ENCODE measurements around the gene KRTAP4-12.
"Not testable (repeated sequence)": the region's sequence is repeated elsewhere in the genome, so short reads cannot be mapped to it uniquely, and the experiment has no call there.

The KRTAP4-12 gene

DNA sequence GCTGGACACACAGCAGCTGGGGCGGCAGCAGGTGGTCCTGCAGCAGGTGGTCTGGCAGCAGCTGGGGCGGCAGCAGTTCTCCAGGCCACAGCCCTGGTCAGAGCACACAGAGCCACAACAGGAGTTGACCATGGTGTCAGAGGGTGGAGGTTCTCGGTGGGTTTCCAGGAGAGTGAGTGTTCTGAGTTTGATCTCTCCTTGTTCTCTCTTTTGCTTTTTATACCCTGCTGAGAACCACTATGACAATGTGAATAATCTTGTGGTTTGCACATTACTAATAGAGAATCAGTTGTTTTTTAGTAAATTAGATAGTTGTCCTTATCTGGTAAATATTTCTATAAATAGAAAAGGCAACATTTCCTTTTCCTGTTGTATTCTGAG lies at the start of gene KRTAP4-12:
Gene KRTAP4-12, minus strand, starts transcription at position 192 of the 381 bp plus-strand sequence. Its CDS starts 60 bp downstream, at position 132.
- H3K36me3 ChIP-seq (replicated peaks); H3K4me1 ChIP-seq; H3K27me3 ChIP-seq (ENCODE audit: low read depth); H3K9me3 ChIP-seq; in situ Hi-C loops (cut with MboI; ENCODE audit: low sequenced_read_pairs); H3K4me3 ChIP-seq; DNase-seq (ENCODE audit: low spot score in 2 of 2): not testable (repeated sequence)

- Histone ChIP-seq H3K27me3 (ENCODE audit: low read depth) (peaks cover under 1% of the 10 kb centered on the region; the same call in 1 of the 2 replicates), H3K36me3 (replicated peaks) (no peaks in the 10 kb centered on the region), H3K4me3 (no peak overlapping the region), H3K4me1 (no peaks in the 10 kb centered on the region), H3K9me3 (no peaks in the 10 kb centered on the region)
- in situ Hi-C loops (cut with MboI; ENCODE audit: low sequenced_read_pairs): no loop called here
- DNase-seq (ENCODE audit: low spot score in 2 of 2): no peak
Measured at GRCh38 chr17:41171886-41172285, 47.9 kb upstream of the KRTAP4-12 start.

DNA sequence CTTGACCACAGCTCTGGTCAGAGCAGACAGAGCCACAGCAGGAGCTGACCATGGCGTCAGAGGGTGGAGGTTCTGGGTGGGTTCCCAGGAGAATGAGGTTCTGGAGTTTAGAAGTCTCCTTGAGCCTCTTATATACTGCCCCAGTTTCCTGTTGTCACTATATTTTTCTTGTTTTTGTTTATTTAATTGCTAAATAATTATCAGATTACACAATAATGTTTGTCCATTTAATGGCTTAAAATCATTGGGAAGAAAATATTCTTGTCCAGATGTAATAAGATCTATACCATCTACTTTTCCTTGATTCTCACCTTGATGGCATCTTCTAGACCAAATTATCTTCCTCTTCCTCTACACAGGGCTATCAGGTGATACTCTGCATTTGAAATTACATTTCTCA lies 44.1 kb upstream of the KRTAP4-12 start, which contains the start of gene KRTAP4-3:
Gene KRTAP4-3, minus strand, starts transcription at position 101 of the 400 bp plus-strand sequence. Its CDS starts 49 bp downstream, at position 52.
- H3K36me3 ChIP-seq (replicated peaks): no peaks in the 10 kb centered on the region
- no peaks in the 10 kb centered on the region for H3K27me3 ChIP-seq (ENCODE audit: low read depth)
- DNase-seq (ENCODE audit: low spot score in 2 of 2): no peak
- H3K4me3 ChIP-seq: no peak within 1 kb of the TSS
- in situ Hi-C loops (cut with MboI; ENCODE audit: low sequenced_read_pairs): no loop called here
- no peaks in the 10 kb centered on the region for H3K4me1 ChIP-seq
- no peaks in the 10 kb centered on the region for H3K9me3 ChIP-seq

DNA sequence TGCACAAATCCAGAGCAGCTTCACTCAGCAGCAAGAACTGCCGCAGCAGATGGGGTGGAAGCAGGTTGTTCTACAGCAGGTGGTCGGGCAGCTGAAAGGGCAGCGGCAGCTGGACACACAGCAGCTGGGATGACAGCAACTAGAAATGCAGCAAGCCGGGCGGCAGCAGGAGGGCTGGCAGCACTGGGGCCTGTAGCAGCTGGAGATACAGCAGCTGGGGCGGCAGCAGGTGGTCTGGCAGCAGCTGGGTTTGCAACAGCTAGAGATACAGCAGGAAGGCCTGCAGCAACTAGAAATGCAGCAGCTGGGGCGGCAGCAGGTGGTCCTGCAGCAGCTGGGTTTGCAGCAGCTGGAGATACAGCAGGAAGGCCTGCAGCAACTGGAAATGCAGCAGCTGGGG lies 43.6 kb upstream of the KRTAP4-12 start:
- Histone ChIP-seq H3K4me1 (no peaks in the 10 kb centered on the region), H3K36me3 (replicated peaks) (no peaks in the 10 kb centered on the region), H3K27me3 (ENCODE audit: low read depth) (peaks cover 3% of the 10 kb centered on the region; the same call in 1 of the 2 replicates), H3K4me3 (no peak overlapping the region), H3K9me3 (no peaks in the 10 kb centered on the region)
- DNase-seq (ENCODE audit: low spot score in 2 of 2): no peak
- in situ Hi-C loops (cut with MboI; ENCODE audit: low sequenced_read_pairs): no loop called here

DNA sequence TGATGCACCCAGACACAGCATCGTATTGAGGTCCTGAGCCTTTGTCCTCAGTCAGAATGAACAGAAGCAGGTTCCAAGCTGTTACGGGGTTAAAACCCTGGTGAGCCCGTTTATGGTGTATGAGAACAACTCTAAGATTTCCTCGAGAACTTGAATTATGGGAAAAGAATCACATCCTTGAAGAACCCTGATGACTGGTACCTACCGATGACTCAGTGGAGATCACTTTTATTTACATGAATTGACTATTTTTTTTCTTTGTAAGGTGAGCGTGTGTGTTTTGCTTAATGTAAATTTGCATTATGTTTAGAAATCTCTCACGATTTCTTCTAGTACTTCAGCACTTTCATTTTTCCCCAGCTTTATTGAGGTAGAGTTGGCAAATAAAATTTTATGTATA lies 39.8 kb upstream of the KRTAP4-12 start:
- Histone ChIP-seq H3K9me3 (no peaks in the 10 kb centered on the region), H3K36me3 (replicated peaks) (no peaks in the 10 kb centered on the region), H3K27me3 (ENCODE audit: low read depth) (peaks cover 6% of the 10 kb centered on the region; the same call in 1 of the 2 replicates), H3K4me1 (no peaks in the 10 kb centered on the region), H3K4me3 (no peak overlapping the region)
- DNase-seq (ENCODE audit: low spot score in 2 of 2): no peak
- in situ Hi-C loops (cut with MboI; ENCODE audit: low sequenced_read_pairs): no loop called here

- in situ Hi-C loops (cut with MboI; ENCODE audit: low sequenced_read_pairs): no loop called here
- no peaks in the 10 kb centered on the region for H3K4me1 ChIP-seq
- no peaks in the 10 kb centered on the region for H3K36me3 ChIP-seq (replicated peaks)
- no peak for DNase-seq (ENCODE audit: low spot score in 2 of 2)
- H3K4me3 ChIP-seq: no peak within 1 kb of the TSS
- peaks cover 6% of the 10 kb centered on the region; the same call in 1 of the 2 replicates for H3K27me3 ChIP-seq (ENCODE audit: low read depth)
- H3K9me3 ChIP-seq: no peaks in the 10 kb centered on the region
Measured at GRCh38 chr17:41160648-41161047, 36.7 kb upstream of the KRTAP4-12 start, which contains the start of gene KRTAP4-4. KRTAP4-4 (minus strand) TSS chr17:41160748; CDS start chr17:41160691, 57 bp downstream.

DNA sequence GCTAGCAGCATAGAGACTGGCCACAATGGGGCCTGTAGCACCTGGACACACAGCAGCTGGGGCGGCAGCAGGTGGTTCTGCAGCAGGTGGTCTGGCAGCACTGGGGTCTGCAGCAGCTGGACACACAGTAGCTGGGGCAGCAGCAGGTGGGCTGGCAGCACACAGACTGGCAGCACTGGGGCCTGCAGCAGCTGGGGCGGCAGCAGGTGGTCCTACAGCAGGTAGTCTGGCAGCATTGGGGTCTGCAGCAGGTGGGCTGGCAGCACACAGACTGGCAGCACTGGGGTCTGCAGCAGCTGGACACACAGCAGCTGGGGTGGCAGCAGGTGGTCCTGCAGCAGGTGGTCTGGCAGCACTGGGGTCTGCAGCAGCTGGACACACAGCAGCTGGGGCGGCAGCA lies 36.2 kb upstream of the KRTAP4-12 start:
- H3K4me3 ChIP-seq; in situ Hi-C loops (cut with MboI; ENCODE audit: low sequenced_read_pairs); DNase-seq (ENCODE audit: low spot score in 2 of 2); H3K36me3 ChIP-seq (replicated peaks); H3K9me3 ChIP-seq; H3K4me1 ChIP-seq; H3K27me3 ChIP-seq (ENCODE audit: low read depth): not testable (repeated sequence)

DNA sequence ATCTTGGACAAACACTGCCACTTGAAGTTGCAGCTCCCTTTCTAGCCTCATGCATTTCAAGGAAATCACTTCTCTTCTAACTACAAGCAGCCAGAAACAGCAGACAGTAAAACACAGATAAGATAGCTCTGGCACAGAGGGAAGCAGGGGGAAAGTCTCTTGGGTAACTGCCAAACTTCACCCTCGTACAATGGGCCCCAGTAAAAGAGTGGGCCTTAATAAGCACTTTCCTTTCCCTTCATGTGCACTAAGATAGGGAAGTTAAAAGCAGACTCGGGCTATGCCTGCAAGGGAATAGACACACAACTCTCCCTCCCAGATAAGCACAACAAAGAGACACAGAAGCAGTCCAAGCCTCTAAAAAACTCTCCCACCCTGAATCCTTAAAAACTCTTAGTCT lies 29.9 kb upstream of the KRTAP4-12 start:
- no peaks in the 10 kb centered on the region for H3K36me3 ChIP-seq (replicated peaks)
- H3K4me3 ChIP-seq: no peak overlapping the region
- H3K9me3 ChIP-seq: no peaks in the 10 kb centered on the region
- peaks cover 5% of the 10 kb centered on the region; the same call in 1 of the 2 replicates for H3K27me3 ChIP-seq (ENCODE audit: low read depth)
- no peak for DNase-seq (ENCODE audit: low spot score in 2 of 2)
- in situ Hi-C loops (cut with MboI; ENCODE audit: low sequenced_read_pairs): no loop called here
- no peaks in the 10 kb centered on the region for H3K4me1 ChIP-seq

GRCh38 chr17:41151525-41151924 lies 27.5 kb upstream of the KRTAP4-12 start:
- H3K27me3 ChIP-seq (ENCODE audit: low read depth): peaks cover 7% of the 10 kb centered on the region; the same call in 1 of the 2 replicates
- no peak overlapping the region for H3K4me3 ChIP-seq
- H3K4me1 ChIP-seq: no peaks in the 10 kb centered on the region
- DNase-seq (ENCODE audit: low spot score in 2 of 2): no peak
- H3K9me3 ChIP-seq: no peaks in the 10 kb centered on the region; the same call in 1 of the 2 replicates
- no peaks in the 10 kb centered on the region for H3K36me3 ChIP-seq (replicated peaks)
- in situ Hi-C loops (cut with MboI; ENCODE audit: low sequenced_read_pairs): no loop called here

DNA sequence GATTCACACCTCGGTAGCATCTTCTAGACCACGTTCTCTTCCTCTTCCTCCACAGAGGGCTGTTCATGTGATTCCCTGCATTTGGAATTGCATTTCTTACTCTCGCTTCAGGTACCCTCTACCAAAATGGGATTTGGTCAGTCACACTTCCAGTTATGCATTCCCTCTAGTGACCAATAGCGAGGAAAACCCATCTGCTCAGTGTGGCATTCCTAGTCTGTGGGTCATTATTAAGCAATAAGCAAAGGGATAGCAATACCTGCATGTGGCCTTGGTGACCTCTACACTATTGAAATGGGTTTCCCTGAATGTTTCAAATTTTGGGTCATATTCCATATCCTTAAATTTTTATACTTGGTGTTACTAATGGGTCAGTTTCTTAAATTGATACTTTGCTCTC lies 26.0 kb upstream of the KRTAP4-12 start:
- Histone ChIP-seq H3K4me1 (no peaks in the 10 kb centered on the region), H3K36me3 (replicated peaks) (no peaks in the 10 kb centered on the region), H3K27me3 (ENCODE audit: low read depth) (peaks cover 11% of the 10 kb centered on the region; the same call in 1 of the 2 replicates), H3K4me3 (no peak overlapping the region), H3K9me3 (no peaks in the 10 kb centered on the region; the same call in 1 of the 2 replicates)
- in situ Hi-C loops (cut with MboI; ENCODE audit: low sequenced_read_pairs): no loop called here
- DNase-seq (ENCODE audit: low spot score in 2 of 2): no peak

DNA sequence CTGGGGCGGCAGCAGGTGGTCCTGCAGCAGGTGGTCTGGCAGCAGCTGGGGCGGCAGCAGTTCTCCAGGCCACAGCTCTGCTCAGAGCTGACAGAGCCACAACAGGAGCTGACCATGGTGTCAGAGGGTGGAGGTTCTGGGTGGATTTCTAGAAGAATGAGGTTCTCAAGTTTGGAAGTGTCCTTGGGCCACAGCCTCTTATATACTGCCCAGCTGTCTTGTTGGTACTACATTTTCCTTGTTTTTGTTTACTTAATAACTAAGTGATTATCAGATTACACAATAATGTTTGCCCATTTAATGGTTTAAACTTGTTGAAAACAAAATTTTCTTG lies 25.6 kb upstream of the KRTAP4-12 start, which contains the start of gene KRTAP4-5:
Gene KRTAP4-5, minus strand, starts transcription at position 174 of the 334 bp plus-strand sequence. Its CDS starts 58 bp downstream, at position 116.
- no peak for DNase-seq (ENCODE audit: low spot score in 2 of 2)
- H3K4me1 ChIP-seq: no peaks in the 10 kb centered on the region
- no peak within 1 kb of the TSS for H3K4me3 ChIP-seq
- H3K27me3 ChIP-seq (ENCODE audit: low read depth): peaks cover 11% of the 10 kb centered on the region; the same call in 1 of the 2 replicates
- no peaks in the 10 kb centered on the region for H3K36me3 ChIP-seq (replicated peaks)
- in situ Hi-C loops (cut with MboI; ENCODE audit: low sequenced_read_pairs): no loop called here
- H3K9me3 ChIP-seq: no peaks in the 10 kb centered on the region; the same call in 1 of the 2 replicates

DNA sequence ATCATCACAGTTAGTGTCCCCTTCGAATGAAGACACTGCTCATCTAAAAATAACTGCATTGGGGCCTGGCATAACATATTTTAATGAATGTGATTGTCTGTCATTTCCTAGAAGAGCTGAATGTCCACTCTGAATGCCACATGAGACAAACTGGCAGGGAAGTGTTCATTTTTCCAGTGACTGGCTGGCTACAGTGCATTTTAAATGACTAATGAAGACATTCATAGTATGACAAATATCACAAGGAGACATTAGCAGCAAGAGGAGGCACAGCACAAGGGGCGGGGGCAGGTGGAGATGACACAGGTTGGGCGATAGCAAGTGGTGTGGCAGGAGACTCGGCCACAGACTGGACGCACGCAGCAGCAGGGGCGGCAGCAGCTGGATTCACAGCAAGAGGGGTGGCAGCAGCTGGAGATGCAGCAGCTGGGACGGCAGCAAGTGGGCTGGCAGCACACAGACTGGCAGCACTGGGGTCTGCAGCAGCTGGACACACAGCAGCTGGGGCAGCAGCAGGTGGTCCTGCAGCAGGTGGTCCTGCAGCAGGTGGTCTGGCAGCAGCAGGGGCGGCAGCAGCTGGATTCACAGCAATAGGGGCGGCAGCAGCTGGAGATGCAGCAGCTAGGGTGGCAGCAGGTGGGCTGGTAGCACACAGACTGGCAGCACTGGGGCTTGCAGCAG lies 25.1 kb upstream of the KRTAP4-12 start:
- H3K27me3 ChIP-seq (ENCODE audit: low read depth): peaks cover 11% of the 10 kb centered on the region; the same call in 1 of the 2 replicates
- in situ Hi-C loops (cut with MboI; ENCODE audit: low sequenced_read_pairs); DNase-seq (ENCODE audit: low spot score in 2 of 2); H3K4me3 ChIP-seq; H3K9me3 ChIP-seq; H3K36me3 ChIP-seq (replicated peaks); H3K4me1 ChIP-seq: not testable (repeated sequence)

DNA sequence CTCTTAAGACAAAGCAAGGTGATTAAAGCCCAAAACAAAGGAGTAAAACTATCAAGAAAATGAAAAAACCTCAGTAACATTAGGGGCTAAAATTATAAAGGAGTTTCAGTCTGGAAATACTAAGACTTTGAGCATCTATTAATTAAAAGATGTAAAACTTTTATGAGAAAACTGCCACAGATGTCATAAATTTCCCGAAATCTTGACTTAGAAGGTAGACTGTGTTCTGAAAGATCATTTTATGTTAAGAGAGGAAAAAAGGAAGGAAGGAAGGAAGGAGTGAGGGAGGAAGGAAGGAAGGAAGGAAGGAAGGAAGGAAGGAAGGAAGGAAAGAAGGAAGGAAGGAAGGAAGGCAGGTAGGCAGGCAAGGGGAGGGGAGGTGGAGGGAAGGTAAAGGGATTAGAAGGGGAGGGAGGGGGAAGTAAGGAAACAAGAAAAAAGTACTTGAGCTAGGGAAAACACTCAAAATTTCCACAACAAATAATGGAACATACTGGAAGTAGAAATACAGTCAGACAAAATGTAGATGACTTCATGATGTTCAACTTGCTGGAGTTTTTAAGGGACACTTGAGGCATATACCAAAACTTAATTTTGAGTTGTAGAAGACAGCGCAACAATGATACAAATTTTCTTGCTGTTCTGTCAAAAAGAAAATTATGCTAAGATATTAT lies 23.7 kb upstream of the KRTAP4-12 start:
- no peaks in the 10 kb centered on the region; the same call in 1 of the 2 replicates for H3K9me3 ChIP-seq
- no peak overlapping the region for H3K4me3 ChIP-seq
- no peaks in the 10 kb centered on the region for H3K4me1 ChIP-seq
- in situ Hi-C loops (cut with MboI; ENCODE audit: low sequenced_read_pairs): no loop called here
- peaks cover 5% of the 10 kb centered on the region; the same call in 1 of the 2 replicates for H3K27me3 ChIP-seq (ENCODE audit: low read depth)
- DNase-seq (ENCODE audit: low spot score in 2 of 2): no peak
- no peaks in the 10 kb centered on the region for H3K36me3 ChIP-seq (replicated peaks)

DNA sequence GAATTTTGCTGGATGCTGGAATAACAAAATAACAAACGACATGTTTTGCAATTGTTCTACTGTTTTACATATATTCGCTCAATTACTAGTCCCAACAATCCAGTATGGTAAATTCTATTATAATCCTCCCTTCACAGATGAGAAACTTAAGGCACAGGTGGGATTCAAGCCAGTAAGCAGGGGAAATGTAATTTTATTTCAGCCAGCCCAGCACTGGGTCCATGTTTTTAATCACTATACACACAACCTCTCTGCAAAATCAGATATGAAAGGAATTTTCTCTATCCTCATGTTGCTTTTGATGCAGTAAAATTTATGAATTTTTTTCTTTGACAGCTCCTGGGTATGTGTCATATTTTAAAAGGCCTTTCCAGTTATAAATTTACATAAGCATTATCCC lies 21.3 kb upstream of the KRTAP4-12 start:
- Histone ChIP-seq H3K27me3 (ENCODE audit: low read depth) (0 out of 2 replicates have a peak, but pooled peaks cover 5% of the 10 kb centered on the region), H3K4me1 (no peaks in the 10 kb centered on the region), H3K9me3 (no peaks in the 10 kb centered on the region; the same call in 1 of the 2 replicates), H3K36me3 (replicated peaks) (no peaks in the 10 kb centered on the region), H3K4me3 (no peak overlapping the region)
- no peak for DNase-seq (ENCODE audit: low spot score in 2 of 2)
- in situ Hi-C loops (cut with MboI; ENCODE audit: low sequenced_read_pairs): no loop called here

Measured in HAP-1 (cell line).